ENCODE data around the gene UMPS.

UMPS gene

GRCh38 chr3:124764746-124765145 lies 34.5 kb downstream of the UMPS start:
- no peak for DNase-seq

GRCh38 chr3:124765197-124765840 lies 35.1 kb downstream of the UMPS start:
- no peak for DNase-seq

GRCh38 chr3:124766113-124767095 lies 36.2 kb downstream of the UMPS start:
- no peak for DNase-seq

- DNase-seq = no peak
Observed at GRCh38 chr3:124767264-124767663, 37.0 kb downstream of the UMPS start.

- no peak for DNase-seq
Observed at GRCh38 chr3:124767691-124768090, 37.4 kb downstream of the UMPS start.

GRCh38 chr3:124768812-124769211 lies 38.6 kb downstream of the UMPS start:
- DNase-seq = no peak

GRCh38 chr3:124769462-124769861 lies 39.2 kb downstream of the UMPS start:
- no peak for DNase-seq

GRCh38 chr3:124770336-124771082 lies 40.3 kb downstream of the UMPS start:
- DNase-seq = no peak

- DNase-seq = no peak
Observed at GRCh38 chr3:124771083-124771445, 40.8 kb downstream of the UMPS start.

GRCh38 chr3:124772081-124772831 lies 42.0 kb downstream of the UMPS start:
- DNase-seq = no peak

- no peak for DNase-seq
Observed at GRCh38 chr3:124773351-124774326, 43.4 kb downstream of the UMPS start.

GRCh38 chr3:124774327-124774718 lies 44.1 kb downstream of the UMPS start:
- DNase-seq = no peak

- no peak for DNase-seq
Observed at GRCh38 chr3:124774841-124775402, 44.7 kb downstream of the UMPS start.

- no peak for DNase-seq
Observed at GRCh38 chr3:124775877-124776276, 45.6 kb downstream of the UMPS start.

- DNase-seq = no peak
Observed at GRCh38 chr3:124776856-124777255, 46.6 kb downstream of the UMPS start.

GRCh38 chr3:124777762-124778470 lies 47.7 kb downstream of the UMPS start:
- DNase-seq = no peak

GRCh38 chr3:124779116-124779515 lies 48.9 kb downstream of the UMPS start:
- DNase-seq = no peak

GRCh38 chr3:124779751-124780191 lies 49.5 kb downstream of the UMPS start:
- no peak for DNase-seq

GRCh38 chr3:124780356-124780755 lies 50.1 kb downstream of the UMPS start:
- no peak for DNase-seq

- no peak for DNase-seq
Observed at GRCh38 chr3:124780761-124781475, 50.7 kb downstream of the UMPS start.
